GM21723 (cell line): ENCODE measurements around the gene LCNL1.

ENCODE experiments used
- ATAC-seq: cut with Tn5 transposase; IDR thresholded peaks from one replicate; pipeline ENCODE4 v1.9.1; 2021; ENCODE audit warnings: mild to moderate bottlenecking, moderate library complexity; ENCODE audit not compliant: unreplicated experiment

The LCNL1 gene

DNA sequence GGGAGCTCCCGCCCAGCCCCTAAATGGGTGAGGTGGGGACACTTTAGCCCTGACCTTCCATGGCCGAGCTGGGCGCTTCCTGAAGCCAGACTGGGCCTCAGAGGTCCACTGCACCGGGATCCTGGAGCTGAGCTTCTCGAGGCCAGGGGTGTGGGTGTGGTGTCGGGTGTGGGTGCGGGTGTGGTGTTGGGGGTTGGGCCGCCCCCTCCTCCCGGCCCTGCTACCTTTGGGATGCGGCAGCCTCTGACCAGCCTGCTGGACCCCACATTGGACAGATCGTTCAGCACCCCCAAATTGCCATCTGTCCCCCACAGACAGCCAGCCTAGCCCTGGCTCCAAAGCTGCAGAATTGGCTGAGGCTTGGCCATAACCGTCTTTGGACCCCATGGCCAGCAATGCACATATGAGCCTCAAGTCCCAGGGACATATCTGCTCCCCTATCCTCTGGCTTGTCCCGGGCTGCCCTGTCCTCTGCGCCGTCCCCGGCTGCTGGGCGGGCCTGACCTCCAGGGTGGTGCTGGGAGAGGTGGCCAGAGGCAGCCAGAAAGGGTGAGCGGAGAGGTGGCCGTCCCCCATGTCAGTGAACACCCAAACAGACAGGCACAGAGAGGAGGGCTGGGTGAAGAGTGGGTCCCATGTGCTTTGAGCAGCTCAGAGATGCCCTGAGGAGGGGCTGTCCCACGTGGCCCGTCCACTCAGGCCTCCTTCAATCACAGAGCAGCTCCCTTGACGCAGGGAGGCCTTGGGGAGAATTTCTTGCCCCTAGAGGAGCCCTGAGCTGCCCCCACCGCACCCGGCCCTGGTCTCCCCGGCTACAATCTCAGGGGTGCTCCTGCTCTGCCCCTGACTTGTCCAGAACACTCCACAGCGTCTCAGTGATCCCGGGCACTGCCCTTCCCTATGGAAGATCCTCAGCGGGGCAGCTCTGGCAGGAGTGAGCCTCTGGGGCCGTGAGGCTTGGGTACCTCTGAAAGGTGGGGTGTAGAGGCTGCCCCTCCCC is 8.9 kb upstream of the LCNL1 start:
- ATAC-seq = no peak

DNA sequence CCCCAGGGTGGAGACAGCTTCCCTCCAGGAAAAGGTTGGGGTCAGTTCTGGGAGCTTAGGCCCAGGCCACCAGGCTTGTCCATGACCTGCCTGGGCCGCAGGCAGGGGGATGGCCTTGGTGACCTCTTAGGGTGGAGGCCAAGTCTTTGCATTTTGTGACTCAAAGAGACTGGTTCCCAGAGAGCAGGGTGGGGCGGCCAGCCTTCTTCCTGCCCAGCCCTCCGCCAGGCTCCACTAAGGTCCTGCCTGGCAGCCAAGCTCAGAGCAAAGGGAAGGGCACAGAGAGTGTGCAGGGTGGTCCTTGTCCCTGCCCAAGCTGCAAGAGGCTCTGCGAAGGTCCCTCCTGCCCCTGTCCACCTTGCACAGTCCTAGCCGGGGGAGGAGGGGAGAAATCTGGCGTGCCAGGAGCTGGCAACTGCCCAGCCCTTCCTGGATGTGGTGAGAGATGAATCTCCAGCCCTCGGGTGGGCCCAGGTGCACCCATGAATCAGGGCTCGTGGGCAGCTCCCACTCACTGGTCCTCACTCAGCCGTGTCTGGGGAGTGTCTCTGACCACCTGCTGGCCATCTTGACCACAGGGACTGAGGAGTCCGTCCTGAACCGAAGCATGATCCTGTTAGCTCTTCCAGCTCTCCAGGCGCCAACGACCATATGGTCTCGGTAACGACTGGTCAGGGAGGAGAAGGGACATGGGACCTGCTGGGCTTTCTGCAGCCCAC is 7.8 kb upstream of the LCNL1 start:
- ATAC-seq = no peak

DNA sequence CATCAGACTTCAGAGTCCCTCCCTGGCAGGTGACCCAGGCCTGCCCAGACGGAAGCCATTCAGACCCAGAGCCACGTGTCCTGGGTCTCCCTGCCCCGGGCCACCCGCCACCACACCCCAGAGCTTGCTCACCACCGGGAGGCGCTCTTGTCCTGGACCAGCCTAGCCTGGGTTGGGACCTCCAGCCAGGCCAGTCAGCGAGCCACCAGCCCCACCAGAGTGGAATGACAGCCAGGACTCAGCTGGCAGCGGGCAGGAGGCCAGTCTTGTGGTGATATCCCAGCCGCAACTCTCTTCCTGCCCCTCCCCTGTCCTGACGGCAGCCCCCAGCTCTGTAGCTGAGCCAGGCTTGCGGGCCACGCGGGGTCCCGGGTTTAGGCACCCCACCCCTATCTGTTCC is 7.1 kb upstream of the LCNL1 start:
- ATAC-seq = no peak

DNA sequence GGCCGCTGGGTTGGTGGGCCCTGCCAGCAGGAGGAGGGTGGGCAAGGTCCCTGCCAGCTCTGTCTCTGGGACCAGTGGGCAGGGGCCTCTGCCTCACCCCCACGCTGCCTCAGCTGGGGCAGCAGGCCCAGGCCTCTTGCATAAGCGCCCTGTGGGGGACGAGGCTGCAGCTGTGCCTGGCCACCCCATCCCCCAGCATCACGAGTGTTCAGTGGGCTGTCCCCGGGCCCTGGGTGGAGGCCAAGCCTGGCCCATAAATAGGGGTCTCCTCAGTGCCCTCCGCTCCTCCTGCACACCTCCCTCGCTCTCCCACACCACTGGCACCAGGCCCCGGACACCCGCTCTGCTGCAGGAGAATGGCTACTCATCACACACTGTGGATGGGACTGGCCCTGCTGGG is 5.6 kb upstream of the LCNL1 start, which contains the start of gene PTGDS:
Gene PTGDS (plus strand): TSS at position 282 of the 400 bp plus-strand sequence. CDS start 75 bp downstream, at position 357.
- no peak for ATAC-seq

DNA sequence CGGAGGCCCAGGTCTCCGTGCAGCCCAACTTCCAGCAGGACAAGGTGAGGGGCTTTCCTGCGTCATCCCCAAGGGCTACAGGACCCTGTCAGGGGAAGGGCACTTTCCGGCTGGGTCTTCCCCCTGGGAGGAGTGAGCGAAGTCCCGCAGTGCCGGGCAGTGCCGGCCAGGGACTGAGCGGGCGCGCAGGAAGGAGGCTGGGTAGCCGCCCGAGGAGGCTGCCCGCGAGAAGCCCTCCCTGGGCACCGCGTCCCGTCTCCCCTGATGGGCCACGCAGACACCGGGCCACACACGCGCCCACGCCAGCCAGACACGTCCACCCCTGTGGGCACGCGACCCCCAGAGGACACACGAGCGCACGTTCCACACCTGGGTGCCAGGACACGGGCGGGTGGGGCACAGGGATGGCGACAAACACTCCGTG is 5.1 kb upstream of the LCNL1 start:
- no peak for ATAC-seq

DNA sequence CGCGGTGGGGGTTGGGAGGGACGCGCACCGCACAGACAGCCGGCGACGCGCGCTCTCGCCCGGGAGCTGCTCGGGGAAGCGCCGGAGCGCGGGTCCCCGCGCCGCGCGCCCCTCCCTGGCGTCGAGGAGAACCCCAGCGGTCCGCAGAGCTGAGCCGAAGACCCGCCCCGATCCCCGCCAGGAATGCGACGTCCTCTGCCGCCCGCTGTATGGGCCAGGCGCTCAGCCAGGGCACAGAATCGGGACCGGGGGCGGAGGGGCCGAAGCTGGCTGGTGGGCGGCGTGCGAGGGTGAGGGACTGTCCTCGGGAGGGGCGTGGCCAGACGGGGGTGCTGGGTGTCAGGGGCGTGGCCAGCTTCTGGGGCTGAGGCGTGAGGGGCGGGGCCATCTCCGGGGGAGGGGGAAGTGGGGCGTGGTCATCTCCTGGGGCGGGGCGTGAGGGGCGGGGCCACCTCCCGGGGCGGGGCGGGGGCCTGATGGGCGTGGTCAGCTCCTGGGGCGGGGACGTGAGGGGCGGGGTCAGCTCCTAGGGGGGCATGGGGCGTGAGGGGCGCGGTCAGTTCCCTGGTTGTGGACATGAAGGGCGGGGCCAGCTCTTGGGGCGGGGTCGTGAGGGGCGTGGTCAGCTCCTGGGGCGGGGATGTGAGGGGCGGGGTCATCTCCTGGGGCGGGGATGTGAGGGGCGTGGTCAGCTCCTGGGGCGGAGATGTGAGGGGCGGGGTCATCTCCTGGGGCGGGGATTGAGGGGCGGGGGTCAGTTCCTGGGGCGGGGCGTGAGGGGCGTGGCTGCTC is 4.5 kb upstream of the LCNL1 start:
- no peak for ATAC-seq

DNA sequence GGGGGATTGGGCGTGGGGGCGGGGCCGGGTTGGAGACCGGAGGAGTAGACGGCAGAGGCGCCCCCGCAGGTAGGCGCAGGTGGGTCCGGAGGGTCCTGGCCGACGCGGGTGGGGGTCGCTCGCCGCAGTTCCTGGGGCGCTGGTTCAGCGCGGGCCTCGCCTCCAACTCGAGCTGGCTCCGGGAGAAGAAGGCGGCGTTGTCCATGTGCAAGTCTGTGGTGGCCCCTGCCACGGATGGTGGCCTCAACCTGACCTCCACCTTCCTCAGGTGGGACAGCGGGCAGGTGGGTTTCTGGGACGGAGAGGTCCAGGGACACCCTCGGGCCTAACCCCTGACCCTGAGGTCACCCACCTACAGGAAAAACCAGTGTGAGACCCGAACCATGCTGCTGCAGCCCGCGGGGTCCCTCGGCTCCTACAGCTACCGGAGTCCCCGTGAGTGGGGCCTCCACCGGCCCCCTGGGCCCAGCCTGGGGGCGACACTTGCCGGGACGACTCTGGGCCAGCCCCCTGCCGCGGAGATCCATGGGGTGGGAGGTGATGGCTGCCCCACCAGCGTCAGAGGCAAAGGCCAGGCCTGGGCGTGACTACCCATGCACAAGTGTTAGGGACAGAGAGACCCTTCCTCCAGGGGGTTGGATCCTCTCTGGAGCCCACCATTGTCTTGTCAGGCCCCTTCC is 3.8 kb upstream of the LCNL1 start:
- no peak for ATAC-seq

DNA sequence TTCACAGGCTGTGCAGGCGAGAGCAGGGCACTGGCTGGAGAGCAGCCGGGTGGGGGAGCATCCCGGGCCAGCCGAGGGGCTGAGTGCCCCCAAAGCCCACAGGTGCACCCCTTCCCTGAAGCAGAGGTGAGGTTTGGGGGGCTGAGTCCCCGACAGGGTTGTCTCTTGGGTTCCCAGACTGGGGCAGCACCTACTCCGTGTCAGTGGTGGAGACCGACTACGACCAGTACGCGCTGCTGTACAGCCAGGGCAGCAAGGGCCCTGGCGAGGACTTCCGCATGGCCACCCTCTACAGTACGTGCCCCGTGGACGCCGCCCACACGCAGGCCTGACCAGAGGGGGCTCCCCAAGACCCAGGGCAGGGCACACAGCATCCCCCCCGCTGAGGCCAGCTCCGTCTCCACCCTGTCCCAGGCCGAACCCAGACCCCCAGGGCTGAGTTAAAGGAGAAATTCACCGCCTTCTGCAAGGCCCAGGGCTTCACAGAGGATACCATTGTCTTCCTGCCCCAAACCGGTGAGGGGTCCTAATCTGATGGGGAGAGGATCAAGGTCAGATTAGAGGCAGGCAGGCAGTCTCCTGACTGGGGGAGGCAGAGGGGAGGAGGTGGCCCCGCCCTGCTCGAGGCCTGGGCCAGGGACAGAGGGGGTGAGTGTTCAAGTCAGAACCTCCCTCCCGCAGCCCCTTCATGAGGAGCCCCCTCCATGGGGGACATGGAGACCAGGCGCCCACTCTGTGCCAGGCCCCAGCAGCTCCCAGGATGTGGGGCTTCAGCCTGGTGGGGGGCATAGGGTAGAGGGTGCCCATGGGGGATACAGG is 2.8 kb upstream of the LCNL1 start:
- no peak for ATAC-seq

DNA sequence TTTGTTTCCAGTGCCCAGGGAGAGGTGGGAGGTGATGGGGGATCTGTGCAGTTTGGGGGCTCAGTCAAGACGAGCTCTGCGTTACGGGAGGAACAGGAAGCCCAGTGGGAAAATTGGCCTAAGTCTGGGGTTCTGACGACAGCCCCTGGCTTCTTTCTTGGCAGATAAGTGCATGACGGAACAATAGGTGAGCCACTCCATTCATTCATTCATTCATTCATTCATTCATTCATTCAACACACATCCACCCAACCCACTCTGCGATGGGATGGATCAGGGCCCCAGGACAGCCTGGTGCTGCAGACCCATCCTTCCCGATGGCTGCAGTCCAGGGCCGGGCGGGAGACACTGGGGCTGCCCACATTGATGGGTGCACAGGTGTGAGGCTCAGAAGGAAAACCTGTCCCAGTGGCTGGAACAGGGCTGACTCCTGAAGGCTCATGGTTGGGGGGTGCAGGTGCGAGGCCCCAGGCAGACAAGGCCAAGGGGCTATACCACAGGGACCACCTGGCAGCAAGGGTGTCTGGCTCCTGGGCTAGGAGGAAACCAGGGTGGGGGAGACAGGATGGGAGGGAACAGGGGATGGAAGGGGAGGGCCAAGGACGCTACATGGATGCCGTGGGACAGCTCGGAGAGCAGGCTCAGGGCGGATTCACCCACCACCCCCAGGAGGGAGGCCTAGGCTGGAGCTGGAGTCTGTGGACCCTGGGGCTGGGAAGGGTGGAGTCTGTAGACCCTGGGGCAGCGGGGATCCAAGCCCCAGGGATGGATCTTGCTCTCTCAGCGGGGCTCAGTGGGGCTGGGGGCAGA is 1.9 kb upstream of the LCNL1 start:
- ATAC-seq = no peak

DNA sequence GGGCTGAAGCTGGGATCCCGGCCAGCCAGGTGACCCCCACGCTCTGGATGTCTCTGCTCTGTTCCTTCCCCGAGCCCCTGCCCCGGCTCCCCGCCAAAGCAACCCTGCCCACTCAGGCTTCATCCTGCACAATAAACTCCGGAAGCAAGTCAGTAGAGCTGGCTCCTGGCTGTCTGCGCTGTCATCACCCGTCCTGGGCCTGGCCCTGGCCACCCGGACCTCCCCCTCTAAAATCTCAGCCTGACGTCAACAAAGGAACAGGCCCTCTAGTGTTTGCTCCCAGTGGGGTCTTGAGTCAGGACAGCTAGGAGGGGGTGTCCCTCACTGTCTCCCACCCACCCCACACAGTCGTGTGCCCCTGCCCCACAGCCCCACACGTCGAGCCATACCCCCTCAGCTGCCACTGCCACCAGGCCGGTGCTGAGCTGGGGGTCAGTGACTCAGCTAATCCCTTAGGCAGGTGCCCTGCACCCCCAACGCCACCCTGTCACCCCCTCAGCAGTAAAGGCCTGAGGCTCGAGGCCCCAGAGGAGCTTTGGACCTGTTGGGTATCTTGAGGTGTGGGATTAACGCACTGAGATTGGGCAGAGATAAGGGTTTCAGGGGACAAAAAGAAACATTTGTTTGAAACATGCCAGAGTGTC is 1.1 kb upstream of the LCNL1 start:
- no peak for ATAC-seq

DNA sequence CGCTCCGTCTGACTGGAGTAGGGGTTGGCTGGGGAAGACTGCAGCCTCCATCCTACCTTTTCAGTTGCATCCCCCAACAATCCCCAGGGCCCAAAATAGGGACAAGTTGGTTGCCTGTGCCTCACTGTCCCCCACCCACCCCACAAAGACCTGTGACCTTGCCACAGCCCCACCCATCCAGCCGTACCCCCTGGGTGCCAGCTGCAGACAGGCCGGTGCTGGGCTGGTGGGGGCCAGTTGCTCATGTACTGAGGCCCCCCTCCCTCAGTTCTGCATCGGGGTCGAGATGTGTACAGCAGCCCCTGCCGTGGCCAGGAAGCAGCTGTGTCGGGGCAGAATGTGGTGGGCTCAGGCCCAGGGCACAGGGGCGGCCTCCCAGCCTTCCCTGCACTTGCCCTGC is 374 bp downstream of the LCNL1 start:
- no peak for ATAC-seq

DNA sequence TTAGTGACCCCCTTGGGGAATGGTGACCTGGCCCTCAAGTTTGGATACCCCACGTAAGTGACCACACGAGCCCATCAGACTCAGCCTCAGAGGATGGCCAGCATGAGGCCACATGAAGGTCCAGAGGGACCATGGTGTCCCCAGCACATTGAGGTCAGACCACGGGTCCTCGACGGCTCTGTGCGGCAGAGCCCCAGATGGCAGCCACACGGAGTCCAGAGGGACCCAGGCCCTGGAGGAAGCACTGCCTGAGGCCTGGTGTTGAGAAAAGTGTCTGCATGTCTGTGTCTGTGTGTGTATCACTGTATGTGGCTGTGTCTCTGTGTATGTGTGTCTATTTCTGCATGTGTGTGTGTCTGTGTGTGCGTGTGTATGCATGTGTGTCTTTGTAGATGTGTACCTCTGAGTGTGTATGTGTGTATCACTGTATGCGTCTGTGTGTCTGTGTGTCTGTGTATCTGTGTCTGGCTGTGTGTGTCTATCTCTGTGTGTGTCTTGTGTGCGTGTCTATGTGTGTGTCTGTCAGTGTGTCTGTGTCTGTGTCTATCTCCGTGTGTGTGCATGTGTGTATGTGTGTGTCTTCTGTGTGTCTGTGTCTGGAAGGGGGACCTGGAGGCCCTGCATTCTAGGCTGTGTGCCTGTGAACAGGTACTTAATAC is 992 bp downstream of the LCNL1 start:
- no peak for ATAC-seq

DNA sequence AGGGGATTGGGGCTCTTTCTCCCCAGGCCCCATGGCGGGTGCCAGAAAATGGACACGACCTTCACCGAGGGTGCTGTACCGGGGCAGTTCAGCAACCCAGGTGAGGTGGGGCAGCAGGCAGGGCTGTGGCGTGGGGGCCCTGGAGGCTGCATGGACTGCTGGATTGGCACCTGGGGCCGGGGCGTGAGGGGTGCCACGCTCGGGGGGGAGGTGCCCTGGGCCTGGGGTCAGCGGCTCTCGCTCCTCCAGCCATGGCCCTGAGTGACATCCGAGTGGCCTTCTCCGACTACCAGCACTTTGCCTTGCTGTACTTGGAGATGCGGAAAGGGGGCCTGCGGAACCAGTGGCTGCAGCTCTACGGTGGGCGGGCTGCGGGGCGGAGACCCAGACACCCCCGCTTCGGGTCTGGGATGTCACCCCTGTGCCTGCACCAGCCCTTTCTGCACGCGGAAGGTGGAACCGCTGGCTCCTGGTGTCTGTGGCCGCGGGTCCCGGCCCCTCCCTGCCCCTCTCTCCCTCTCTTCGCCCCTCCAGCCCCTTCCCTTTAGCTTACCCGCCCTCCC is 1.8 kb downstream of the LCNL1 start:
- ATAC-seq = no peak

DNA sequence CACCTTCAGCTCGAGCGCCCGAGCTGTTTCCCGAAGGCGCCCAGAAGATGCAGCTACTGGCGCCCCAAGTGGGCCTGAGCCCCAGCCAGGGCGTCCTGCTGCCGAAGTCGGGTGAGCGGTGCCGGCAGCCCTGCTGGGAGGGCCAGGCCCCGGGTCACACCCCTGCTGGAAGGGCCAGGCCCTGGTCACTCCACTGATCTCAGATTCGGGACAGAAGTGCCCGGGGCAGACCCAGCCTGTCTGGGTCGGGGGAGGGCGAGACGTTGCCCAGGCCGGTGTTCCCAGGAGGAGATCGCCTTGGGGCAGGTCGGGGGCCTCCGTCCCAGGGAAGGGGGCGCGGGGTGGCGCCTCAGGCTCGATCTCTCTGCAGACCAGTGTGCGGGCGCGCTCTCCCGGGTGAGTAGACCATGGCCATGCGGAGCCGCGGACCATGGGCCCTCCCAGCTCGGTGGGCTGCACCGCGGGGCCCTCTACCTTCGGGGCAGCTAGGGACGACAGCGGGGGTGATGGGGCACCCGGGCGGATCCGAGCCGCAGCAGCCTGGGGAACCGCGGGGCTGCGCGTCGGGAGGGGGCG is 2.3 kb downstream of the LCNL1 start:
- ATAC-seq = no peak

DNA sequence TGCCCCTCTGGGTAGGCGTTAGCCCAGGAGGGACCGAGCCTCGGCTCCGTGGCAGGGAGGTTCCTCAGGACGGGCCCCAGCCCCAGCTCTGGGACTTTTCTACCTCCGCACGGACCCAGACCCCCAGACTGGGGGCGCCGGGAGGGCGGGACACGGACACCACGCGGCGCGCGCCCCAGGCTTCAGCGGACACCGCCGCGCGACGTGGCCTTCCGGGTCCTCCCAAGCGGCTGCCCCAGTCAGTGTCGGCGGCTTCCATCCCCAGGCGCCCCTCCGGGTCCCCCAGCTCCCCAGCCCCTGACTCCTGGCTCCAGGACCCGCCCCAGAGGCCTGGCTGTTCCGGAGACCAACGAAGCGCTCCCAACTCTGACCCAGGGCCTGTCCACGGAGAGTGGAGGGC is 3.1 kb downstream of the LCNL1 start:
- no peak for ATAC-seq

DNA sequence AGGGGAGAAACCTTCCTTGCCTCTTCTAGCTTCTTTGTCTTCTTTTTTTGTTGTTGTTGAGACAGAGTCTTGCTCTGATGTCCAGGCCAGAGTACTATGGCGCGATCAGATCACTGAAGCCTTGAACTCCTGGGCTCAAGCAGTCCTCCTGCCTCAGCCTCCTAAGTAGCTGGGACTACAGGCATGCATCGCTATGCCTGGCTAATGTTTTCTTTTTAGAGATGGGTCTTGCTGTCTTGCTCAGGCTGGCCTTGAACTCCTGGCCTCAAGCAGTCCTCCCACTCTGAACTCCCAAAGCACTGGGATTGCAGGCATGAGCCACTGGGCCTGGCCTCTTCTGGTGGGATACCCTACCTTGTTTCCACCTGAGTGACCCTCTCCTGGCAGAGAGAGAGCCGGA is 6.1 kb downstream of the LCNL1 start:
- no peak for ATAC-seq

DNA sequence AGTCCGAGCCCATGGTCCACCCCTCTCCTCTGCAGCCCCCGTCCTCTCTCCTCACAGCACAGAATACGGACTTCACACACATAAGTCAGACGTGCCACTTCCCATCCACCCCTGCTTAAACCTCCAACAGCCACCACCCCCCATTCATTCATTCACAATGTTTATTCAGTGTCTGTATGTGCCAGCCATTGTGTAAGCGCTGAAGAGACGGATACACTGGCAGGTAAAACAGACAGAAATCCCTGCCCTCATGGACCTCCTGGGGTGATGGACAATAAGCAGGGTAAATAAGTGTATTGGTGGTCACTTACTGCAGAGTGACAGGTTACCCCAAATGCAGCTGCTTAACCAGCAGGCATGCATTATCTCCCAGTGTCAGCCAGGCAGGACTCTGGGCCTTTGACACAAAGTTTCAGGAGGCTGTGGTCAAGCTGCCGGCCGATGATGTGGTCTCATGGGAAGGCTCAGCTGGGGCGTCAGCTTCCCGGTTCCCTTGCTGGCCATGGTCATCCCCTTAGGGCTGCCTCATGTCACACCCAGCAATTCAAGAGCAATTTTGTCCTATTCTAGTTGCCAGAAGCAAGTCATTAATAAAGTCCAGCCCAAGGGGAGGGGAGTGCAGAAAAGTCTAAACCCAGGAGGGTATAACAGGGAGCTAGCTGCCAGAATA is 7.6 kb downstream of the LCNL1 start:
- no peak for ATAC-seq
